NCI-H2029 treated with DMSO at 0.1 percent for 48 hours (cell line): Measurements from ENCODE around the gene GRAPL.
"Not testable (repeated sequence)": the region's sequence is repeated elsewhere in the genome, so short reads cannot be mapped to it uniquely, and the experiment has no call there.

Experiments
- DNase-seq: peaks from one replicate; lab custom pipeline; 2025; lab: John Stamatoyannopoulos, UW

GRAPL gene

DNA sequence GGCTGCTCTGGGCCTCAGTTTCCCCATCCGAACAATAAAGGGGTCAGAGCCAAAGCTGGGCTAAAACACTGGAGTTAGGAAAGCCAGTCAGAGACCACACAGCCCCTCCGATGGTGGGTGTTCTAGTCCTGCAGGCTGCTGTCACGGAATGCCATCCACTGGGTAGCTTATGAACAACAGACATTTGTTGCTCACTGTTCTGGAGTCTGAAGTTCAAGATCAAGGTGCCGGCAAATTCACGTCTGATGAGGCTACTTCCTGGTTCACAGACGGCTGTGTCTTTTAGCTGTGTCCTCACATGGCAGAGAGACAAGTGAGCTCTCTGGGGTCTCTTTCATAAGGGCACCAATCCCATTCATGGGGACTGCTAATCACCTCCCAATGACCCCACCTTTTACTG is 9.2 kb downstream of the GRAPL start:
- DNase-seq, result not testable (repeated sequence)

DNA sequence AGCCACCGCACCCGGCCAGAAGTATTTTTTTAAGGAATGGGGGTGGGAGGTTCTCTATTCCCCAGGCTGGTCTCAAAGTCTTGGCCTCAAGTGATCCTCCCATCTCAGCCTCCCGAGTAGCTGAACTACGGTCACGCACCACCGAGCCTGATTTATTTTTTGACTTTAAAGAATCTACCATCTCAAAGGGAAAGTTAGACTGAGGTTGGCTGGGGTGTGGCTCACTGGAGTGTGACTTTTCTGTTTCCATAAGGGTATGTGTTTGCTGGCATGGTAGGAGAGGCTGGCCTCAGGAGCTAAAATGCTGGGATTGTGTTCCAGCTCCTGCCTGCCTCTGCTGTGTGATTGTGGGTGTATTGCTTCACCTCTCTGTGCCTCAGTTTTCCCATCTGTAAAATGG is 10.6 kb downstream of the GRAPL start:
- DNase-seq, result not testable (repeated sequence)

DNA sequence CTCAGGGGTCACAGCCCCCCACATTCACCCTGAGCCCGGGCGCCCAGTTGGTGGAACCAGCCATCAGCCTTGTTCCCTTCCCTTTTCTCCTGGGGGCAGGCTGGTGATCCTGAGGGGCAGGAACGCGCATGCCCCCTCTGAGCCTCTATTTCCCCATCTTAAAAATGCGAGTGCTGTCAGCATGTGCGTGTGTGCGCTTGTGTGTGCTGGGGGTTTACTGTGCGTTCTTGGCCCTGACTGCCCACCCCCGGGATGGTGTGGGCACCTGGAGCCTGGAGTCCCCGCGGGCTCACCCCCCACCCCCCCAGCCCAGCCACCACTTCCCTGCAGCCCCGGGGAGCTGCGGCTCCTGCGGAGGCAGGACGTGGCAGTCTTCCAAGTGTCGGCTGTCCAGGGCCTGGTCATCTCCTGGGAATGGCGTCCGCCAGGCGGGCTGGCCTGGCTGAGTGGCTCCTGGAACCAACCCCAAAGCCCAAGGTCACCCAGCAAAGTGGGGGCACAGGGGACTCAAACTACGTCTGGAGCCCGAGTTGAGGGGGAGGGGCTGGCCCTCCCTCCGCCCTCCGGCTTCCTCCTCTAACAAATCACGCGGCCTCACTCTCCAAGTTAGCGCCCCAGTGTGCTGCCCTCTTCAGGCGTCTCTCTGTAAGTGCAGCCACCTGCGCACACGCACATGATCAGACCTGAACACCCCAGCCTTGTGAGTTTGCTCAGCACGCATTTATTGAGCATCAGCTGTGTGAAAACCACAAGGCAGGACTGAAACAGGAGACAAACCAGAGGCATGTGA is 14.2 kb downstream of the GRAPL start:
- DNase-seq, result not testable (repeated sequence)

DNA sequence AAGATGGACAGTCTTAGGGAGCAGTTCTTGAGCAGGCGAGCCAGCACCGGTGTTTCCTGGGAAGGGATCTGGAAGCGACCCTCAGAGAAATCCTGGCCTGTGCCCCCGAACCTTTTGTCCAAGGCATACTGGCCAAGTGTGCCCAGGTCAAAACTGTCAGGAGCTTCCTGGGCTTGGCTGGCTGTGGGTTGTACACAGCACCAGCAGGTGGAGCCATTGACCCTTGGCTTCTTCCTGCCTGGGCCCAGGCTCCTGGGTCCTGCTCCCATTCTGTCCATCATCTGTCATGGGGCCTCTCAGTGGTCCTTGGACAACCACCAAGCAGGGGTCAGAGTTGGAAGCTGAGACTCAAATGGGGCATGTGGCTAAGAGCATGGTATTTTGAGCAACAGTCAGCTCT is 15.0 kb downstream of the GRAPL start:
- not testable (repeated sequence) for DNase-seq

DNA sequence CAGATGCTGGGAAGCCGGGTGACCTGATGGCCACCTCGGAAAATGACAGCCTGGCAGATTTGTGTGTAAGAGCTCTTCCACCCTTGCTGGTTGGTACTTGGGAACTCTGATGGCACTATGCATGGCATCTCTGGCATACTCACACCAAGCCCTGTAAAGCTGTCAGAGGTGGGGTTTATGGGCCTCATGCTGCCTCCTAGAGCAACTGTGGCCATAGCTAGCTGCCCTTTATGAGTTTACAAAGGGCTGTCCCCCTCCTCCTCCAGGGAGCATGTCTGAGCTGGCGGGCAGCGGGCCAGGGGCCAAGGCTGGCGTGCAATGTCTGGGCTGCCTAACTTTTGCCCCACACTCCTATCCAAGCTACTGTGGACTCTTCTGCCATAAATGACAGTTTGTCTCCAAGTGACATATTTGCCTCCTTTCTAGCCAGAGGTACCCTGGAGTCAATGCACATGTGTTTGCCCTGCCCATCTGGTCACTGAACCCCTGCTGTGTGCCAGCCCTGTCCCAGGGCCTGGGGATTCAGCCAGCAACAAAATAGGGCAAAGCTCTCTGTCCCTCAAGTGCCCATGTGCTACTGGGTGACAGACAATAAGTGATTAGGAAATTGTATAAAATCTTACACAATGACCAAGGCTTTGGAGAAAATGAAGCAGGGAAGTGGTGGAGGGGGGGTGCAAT is 15.8 kb downstream of the GRAPL start:
- not testable (repeated sequence) for DNase-seq

DNA sequence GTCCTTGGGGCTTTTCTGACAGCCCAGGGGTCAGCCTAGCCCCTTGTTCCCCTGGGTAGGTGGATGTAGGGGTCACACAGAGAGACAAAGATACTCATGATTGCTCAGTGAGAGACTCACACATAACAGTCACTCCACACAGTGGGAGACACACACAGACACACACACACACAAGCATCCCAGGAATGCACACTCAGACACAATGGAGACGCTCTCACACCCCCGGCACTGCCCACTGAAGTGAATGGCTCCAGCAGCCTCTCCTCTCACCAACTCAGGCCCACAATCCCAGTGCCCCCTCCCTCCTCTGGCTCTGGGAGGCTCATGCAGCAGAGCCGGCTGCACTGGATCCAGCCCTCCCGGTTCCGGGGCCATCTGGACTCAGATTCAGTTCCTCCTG is 17.0 kb downstream of the GRAPL start:
- DNase-seq, result not testable (repeated sequence)

DNA sequence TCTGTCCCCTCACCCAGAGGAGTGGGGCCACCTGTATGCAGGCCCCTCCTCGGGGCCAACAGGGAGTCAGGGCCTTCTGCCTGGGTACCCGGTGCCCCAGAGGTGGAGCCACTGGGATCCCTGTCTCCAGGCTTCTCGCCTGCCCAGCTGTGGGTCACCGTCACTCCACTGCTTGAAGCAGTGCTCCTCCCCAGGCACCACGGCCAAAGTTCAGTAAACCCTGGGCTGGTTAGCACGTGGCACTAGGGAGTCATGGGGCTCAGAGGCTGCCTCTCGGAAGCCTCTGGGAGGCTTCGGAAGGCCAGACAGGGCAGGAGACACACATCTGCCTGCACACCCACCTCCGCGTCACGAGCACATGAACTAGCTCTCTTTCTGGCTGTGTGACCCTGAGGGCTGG is 18.1 kb downstream of the GRAPL start:
- not testable (repeated sequence) for DNase-seq

DNA sequence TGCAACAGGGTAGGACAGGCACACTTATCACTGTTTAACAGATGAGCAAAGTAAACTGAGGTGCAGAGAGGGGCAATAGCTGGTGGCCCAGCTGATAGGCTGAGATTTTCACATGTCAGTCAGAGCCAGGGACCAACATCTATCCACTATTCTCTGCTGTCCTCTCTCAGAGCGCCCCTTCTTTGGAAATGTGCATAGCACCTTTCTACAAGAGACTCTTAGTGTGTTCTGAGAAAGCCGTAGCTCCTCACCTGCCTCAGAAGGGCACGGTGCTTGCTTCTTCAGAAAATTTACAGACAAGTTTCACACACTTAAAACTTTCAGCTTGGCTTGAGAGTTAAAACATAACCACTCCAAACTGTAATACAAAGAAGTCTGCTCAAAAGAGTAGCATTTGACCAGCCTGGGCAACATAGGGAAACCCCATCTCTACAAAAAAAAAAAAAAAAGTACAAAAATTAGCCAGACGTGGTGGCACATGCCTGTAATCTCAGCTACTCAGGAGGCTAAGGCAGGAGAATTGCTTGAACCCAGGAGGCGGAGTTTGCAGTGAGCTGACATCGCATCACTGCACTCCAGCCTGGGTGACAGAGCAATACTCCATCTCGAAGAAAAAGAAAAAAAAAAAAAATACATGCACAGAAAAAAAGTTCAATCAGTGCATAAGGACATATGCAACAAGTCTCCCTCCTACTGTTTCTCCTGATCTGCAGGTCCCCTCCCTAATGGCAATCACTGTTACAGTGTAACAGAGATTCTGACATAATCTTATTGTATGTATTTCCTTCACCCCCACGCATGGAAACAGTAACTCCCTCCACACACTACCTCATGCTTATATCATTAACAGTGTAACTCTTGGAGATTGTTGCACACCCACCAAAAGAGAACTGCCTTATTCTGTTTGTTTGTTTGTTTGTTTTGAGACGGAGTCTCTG is 23.6 kb downstream of the GRAPL start:
- DNase-seq, result not testable (repeated sequence)

DNA sequence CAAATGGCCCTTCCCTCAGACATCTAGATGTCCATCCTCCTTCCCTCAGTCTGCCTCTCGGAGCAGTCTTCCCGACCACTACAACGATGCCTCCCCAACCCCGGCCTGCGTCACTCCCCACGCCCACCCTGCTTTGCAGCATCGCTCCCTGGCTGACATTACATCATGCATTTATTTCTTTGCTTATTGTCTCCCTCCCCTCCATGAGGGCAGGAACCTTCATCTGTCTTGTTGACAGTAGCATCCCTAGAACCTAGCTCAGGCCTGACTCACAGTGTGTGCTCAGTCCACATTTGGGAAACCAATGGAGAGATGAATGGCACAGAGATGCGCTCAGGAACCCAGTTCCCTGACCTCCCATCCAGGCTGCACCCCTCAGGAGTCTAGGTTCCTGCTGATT is 30.2 kb downstream of the GRAPL start:
- not testable (repeated sequence) for DNase-seq

DNA sequence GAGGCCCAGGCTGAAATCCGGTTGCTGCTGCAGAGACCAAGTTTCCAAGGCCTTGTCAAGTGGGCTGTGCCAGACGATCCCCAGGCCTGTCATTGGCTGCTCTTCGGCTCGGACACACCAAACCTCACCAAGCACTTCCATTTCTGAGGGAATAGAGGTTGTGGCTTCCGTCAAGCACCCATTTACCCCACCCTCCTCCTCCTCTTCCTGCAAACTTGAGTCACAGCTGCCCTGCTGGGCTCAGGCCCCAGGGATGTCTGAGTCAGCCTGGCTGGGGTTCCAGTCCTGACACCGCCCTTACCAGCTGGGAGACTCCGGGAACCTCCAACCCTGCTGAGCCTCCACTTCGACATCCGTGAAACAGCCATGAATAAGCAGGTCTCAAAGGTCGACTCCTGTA is 31.1 kb downstream of the GRAPL start:
- DNase-seq, result not testable (repeated sequence)

DNA sequence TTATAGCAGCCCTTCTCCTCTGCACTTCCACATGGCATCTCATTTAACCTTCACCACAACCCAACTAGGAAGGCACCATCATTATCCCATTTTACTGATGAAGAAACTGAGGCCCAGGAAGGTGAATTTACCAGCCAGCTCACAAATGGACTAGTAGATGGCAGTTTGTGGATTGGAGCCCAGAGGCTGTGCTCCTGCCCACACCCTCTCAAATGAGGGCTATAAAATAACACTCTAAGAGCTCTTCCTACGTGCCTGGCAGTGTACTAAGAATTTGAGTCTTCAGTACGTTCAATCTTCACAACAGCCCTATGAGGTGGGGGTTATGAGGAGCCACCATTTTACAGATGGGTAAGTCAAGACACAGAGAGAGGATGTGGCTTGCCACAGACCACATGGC is 31.5 kb downstream of the GRAPL start:
- not testable (repeated sequence) for DNase-seq

DNA sequence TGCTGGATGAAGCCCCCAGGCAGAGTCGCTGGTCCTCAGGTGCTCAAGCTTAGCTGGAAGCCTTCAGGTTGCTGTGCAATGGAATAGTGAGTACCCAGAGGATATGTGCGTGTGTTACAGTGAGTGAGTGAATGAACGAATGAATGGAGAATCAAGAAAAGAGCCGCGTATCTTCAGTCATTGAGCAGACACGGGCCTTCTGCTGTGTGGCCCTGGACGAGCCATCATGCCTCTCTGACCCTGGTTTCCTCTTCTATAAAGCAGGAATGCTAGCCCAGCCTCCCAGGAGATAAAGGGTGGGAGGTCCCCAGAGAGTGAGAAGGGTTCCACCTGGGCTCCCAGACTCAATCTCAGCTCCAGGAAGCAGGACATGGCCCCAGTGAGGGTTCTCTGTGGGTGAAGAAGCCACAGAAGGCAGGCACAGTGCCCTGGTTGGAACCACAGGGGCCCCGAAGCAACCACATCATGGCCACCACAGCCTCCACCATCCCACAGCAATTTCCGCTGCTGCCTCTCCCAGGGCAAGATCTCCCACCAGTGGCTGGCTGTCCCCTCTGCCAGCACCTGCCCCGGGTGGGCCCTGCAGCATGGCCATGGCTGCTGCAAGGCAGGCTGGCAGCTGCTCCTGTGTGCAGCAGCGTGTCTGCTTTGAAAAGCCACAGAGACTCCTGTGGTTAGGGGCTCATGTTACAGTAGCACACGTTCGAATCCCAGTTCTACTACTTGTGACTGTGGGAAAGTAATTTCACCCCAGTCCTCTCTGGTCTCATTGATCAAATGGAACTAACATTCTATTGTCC is 34.1 kb downstream of the GRAPL start:
- not testable (repeated sequence) for DNase-seq

DNA sequence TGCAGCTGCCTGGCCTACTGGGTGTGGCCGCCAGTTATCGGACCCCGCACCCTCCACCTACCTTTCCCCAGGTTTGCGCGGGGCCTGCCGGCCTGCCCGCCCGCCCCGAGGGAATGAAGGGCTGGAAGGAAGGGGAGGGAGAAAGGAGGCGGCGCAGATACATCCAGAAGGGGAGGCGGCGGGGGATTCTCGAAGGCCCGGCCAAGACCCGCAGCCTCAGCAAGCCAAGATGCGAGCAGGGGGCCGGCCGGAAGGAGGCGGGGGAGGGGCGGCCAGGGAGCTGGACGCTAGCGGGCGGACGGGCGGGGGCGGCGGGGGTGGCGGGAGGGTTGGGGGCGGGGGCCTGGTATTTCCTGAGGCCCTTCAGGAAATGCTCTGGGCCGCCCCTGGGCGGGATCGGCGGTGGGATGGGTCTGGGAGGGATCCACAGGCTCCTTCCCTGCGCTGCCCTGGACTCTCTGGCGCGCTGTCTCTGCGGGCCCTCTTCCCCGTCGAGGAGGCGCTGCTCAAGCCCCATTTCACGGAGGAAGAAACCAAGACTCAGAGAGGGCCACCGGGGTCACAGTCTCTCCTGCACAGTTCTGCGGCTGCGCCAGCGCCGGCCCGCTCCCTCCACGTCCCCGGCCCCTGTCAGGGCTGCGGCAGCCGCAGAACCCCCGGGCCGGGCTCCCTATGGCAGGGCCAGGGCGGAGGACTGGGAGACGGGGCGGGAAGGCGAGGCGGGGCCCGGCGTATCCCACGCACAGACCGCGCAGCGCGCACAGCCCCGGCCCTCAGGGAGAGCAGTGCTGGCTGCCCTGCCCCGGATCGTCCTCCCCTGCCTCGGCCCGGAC is 35.2 kb downstream of the GRAPL start:
- not testable (repeated sequence) for DNase-seq

DNA sequence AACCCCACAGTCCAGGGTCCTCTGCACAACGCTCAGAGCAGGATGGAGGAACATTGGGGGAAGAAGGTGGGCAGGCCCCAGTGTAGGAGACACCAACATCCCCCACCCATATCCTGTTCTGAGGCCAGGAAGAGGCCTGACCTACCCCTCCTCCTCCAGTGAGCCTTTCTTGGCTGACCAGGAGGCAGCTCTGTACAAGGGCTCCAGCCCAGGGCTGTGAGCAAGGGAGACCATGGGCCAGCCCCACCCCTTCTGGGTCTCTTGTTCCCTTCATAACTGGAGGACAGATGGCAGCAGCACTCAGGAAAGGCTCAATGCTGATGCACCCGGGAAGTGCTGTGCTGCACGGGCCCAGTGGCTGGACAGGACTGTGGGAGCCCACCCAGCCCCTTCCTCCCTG is 47.0 kb downstream of the GRAPL start:
- not testable (repeated sequence) for DNase-seq

DNA sequence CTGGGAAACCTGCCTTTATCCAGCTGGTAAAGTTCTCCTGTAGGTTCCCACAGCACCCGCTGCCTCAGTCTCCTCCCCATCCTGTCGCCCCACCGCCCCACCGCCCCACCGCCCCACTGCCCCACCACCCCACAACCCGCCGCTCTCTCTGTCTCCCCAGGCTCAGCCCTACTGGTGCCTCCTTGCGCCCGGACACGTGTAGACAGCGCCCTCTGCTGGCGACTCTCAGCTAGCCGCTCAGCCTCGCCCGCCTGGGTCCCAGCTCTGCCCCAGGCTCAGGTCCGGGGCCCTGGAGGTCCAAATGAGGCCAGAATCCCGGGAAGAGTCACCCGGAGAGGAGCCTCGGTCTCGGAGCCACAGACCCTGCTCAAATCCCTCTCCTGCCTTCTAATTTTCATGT is 48.0 kb downstream of the GRAPL start:
- not testable (repeated sequence) for DNase-seq

DNA sequence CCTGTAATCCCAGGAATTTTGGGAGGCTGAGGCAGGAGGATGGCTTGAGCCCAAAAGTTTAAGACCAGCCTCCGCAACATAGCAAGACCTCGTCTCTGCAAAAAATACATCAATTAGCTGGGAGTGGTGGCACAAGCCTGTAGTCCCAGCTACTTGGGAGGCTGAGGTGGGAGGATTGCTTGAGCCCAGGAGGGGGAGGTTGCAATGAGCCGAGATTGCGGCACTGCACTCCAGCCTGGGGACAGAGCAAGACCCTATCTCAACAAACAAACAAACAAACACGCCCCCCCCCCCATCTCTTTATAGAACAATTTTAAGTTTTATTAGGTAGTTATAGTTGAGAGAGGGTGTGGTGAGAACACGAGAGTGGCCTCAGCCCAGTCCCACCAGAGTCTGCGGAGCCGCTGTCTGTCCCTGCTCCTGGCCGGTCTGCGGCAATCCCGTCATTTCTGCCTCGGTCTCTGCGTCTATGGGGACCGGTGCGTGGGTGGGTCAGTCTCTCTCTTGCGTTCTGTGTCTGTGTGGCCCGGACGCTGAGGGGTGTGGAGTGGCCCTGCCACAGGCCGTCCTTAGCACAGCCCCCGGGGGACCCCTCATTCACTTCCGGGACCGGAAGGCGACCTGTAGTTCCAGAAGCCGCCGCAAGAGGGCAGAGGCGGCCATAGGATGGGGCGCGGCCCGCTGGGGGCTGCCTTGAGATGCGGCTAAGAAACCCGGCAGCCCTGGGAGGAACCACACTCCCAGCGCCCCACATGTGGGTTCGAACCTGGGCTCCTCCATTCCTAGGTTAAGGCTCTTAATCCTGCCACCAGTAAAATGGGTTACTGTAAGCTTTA is 53.9 kb downstream of the GRAPL start:
- not testable (repeated sequence) for DNase-seq

DNA sequence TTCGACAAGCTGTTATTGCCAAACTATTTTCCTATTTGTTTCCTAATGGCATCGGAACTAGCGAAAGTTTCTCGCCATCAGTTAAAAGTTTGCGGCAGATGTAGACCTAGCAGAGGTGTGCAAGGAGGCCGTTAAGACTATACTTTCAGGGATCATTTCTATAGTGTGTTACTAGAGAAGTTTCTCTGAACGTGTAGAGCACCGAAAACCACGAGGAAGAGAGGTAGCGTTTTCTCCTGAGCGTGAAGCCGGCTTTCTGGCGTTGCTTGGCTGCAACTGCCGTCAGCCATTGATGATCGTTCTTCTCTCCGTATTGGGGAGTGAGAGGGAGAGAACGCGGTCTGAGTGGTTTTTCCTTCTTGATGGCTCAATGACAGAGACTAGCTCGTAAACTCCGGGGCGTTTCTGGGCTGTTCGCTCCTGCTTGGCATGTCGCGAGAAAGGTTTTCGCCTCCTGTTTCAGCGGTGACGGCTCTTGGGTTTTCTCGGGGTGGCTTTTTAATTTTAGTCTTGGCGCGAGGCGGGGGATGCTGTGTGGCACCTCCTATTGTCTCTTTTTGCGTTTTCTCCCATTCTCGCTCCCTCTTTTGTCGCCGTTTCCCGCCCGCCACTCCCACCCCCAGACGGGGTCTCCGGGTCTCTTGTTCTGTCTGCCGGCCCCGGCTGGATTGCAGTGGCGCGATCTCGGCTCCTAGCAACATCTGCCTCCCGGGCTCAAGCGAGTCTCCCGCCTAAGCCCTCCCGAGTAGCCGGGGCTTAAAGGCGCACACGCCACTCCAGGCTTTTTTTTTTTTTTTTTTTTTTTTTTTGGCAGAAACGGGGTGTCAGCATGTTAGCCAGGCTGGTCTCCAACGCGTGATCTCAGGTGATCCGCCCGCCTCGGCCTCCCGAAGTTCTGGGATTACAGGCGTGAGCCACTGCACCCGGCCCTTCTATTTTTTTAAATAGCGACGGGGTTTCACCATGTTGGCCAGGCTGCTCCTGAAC is 60.8 kb downstream of the GRAPL start:
- not testable (repeated sequence) for DNase-seq
